Peyer's patch (tissue), 4 donors: ENCODE data around the gene PIK3C2G.

Experiments used
- POLR2A ChIP-seq, 2 donors: fragments of 450-650 bp; IDR thresholded peaks; one replicate each; pipeline ENCODE4 v1.5.1; 2017; ENCODE audit warnings: antibody characterized with exemption in 2 of 2, mild to moderate bottlenecking in 2 of 2, moderate library complexity in 2 of 2
- TF ChIP-seq, protein P1 (sequence below), 6 experiments: fragments of 450-650 bp in 4 of 6; fragments of 200-600 bp in 2 of 6; sonication (generic) in 1 of 6; IDR thresholded peaks; one replicate each; pipeline ENCODE4 v1.5.1; 2017 to 2019; ENCODE audit warnings: antibody characterized with exemption in 6 of 6, mild to moderate bottlenecking in 3 of 6, moderate library complexity in 1 of 6

DNA sequence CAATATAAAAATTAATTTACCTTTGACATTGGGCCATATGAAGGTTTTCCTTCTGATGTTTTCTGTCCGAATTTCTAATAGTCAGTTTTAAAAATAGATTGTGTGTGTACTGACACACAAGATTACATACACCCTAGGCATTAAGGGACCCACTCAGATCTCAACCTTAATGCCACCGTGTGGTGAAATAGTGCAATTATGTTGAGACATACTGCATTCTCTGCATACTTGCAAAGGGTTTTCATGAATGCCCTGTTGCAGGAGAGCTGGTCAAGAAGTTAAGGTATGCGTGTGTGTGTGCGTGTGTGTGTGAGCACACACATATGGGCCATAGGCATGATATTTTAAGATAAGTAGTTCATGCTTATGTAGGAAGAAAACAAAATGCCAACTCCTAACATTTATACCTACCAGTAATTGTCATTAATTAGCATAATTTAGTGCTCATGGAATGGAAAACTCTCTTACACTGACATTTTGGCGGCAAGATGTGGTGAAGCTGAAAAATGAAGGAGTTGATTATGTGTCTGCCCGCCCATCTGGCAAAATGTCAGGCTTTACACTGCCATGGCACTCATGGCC, 58.8 kb downstream of the PIK3C2G start:
- TF ChIP-seq, protein P1, sequence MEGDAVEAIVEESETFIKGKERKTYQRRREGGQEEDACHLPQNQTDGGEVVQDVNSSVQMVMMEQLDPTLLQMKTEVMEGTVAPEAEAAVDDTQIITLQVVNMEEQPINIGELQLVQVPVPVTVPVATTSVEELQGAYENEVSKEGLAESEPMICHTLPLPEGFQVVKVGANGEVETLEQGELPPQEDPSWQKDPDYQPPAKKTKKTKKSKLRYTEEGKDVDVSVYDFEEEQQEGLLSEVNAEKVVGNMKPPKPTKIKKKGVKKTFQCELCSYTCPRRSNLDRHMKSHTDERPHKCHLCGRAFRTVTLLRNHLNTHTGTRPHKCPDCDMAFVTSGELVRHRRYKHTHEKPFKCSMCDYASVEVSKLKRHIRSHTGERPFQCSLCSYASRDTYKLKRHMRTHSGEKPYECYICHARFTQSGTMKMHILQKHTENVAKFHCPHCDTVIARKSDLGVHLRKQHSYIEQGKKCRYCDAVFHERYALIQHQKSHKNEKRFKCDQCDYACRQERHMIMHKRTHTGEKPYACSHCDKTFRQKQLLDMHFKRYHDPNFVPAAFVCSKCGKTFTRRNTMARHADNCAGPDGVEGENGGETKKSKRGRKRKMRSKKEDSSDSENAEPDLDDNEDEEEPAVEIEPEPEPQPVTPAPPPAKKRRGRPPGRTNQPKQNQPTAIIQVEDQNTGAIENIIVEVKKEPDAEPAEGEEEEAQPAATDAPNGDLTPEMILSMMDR (IDR thresholded peaks at IDR 0.05), result peak in 4 of 6 experiments; percentile 9 to 58 (median 56)
- TF ChIP-seq POLR2A (IDR thresholded peaks at IDR 0.05), result no peak
